ENCODE measurements around the gene TMEM158.

The TMEM158 gene

DNA sequence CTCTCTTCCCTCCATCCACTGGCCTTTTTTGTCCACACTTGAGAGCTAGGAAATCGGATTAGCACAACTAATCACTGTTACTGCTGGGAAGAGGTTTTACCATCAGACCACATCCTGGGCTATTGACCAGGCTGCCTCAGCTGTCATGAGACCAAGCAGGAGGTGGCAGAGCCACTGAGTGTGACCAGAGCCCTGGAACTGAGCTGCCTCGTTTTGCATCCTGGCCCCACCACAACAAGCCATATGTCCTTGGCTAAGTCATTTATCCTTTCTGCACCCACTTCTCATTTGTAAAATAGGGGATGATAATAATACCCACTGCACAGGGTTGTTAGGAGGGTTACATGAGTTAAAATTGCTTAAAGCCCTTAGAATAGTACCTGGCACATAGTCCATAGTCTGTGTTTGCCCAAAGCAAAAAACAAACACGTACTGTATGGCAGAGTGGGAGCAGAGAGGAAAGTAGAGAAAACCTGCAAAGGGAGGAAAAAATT is 34.1 kb downstream of the TMEM158 start:
- Histone ChIP-seq H3K4me1 (ENCODE audit: control insufficient read depth, insufficient read depth, low read length) (no peaks in the 10 kb centered on the region), H3K27me3 (ENCODE audit: control insufficient read depth, insufficient read depth, low read length) (no peaks in the 10 kb centered on the region), H3K36me3 (ENCODE audit: control insufficient read depth, insufficient read depth, low read length) (no peaks in the 10 kb centered on the region), H3K9me3 (ENCODE audit: control insufficient read depth, insufficient read depth, low read length) (no peaks in the 10 kb centered on the region), H3K4me3 (ENCODE audit: low read depth, low read length) (no peak overlapping the region), H3K9ac (ENCODE audit: low read depth, low read length) (no peak overlapping the region)

DNA sequence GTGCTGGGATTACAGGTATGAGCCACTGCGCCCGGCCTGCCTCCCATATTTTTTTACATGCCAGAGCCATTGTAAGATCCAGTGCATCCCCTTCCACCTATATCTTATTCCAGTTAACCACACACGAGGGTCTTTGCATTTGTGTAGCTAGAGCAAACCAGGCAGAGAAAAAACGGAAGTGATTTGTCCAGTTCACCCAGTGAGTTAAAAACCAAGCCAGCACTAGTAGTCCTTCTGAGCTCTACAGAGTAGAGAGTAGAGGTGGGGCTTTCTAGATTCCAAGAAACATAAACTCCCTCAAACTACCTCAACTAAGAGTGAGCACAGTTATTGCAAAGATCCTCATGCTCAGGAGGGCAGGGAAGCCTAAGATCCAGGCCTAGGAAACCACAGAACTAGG is 34.7 kb downstream of the TMEM158 start:
- H3K4me3 ChIP-seq (ENCODE audit: low read depth, low read length) = no peak overlapping the region
- H3K27me3 ChIP-seq (ENCODE audit: control insufficient read depth, insufficient read depth, low read length) = no peaks in the 10 kb centered on the region
- H3K4me1 ChIP-seq (ENCODE audit: control insufficient read depth, insufficient read depth, low read length) = no peaks in the 10 kb centered on the region
- no peaks in the 10 kb centered on the region for H3K36me3 ChIP-seq (ENCODE audit: control insufficient read depth, insufficient read depth, low read length)
- no peaks in the 10 kb centered on the region for H3K9me3 ChIP-seq (ENCODE audit: control insufficient read depth, insufficient read depth, low read length)
- H3K9ac ChIP-seq (ENCODE audit: low read depth, low read length) = no peak overlapping the region

DNA sequence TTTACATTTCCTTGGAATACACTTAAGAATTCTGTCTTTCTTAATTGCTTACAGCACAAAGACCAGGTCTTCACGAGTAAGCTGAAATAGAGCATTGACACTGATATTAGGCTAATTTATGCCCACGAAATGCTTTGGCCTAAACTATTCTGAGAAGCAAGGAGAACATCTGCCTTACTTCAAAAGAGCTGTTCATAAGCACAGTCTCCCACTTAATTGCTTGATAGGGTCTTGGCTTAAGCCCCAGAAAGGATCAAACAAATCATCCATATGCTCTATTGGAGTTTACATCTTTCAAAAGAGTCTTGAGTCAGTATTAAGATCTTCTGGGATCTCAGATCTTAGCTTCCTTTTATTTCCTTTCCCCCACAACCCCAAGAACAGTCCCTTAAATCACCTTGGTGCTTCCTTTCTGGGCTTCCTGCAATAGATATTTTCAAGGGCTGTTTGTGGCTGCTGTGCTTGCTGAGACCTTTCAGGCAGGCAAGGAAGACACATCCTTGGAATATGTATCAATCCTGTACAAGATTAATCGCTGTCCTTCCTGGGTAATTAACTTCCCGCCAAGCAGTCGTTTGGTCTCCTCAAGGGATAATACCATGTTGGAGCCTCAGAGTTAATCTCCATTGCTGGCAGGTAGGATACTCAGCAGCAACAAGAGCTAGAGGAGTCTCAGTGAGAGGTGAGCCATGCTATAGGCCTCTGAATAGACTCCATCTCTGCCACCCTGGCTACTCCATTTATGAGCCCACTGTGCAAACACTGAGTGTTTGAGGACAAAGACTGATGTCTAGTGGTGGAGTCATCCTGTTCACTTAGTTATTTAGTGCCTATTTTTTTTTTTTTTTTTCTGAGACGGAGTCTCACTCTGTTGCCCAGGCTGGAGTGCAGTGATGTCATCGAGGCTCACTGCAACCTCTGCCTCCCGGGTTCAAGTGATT is 37.1 kb downstream of the TMEM158 start:
- H3K4me3 ChIP-seq (ENCODE audit: low read depth, low read length) = no peak overlapping the region
- H3K9ac ChIP-seq (ENCODE audit: low read depth, low read length) = no peak overlapping the region
- no peaks in the 10 kb centered on the region for H3K27me3 ChIP-seq (ENCODE audit: control insufficient read depth, insufficient read depth, low read length)
- no peaks in the 10 kb centered on the region for H3K36me3 ChIP-seq (ENCODE audit: control insufficient read depth, insufficient read depth, low read length)
- no peaks in the 10 kb centered on the region for H3K9me3 ChIP-seq (ENCODE audit: control insufficient read depth, insufficient read depth, low read length)
- H3K4me1 ChIP-seq (ENCODE audit: control insufficient read depth, insufficient read depth, low read length) = no peaks in the 10 kb centered on the region

DNA sequence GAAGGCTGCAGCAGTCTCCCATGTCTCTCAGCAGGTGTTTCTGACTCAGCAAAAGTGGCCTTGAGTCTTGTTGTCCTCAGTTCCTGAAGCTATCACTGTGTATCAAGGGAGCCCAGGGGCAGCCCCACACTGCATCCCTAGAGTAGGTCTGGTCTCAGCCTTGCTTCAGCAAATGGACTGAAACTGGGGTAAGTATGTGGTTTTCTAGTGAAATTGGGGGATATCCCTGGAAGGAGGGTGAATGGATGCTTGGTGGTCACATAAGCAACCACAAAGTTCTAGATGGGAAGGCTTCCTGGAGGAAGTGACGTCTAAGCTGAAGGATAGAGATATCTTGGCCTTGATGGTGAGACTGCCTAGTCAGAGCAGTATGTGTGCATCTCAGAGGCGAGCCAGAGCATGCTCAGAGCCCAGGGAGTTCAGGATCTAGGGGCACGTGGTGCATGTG is 38.4 kb downstream of the TMEM158 start:
- Histone ChIP-seq H3K4me3 (ENCODE audit: low read depth, low read length) (no peak overlapping the region), H3K36me3 (ENCODE audit: control insufficient read depth, insufficient read depth, low read length) (no peaks in the 10 kb centered on the region), H3K9ac (ENCODE audit: low read depth, low read length) (no peak overlapping the region), H3K4me1 (ENCODE audit: control insufficient read depth, insufficient read depth, low read length) (peaks cover 8% of the 10 kb centered on the region), H3K9me3 (ENCODE audit: control insufficient read depth, insufficient read depth, low read length) (no peaks in the 10 kb centered on the region), H3K27me3 (ENCODE audit: control insufficient read depth, insufficient read depth, low read length) (no peaks in the 10 kb centered on the region)

DNA sequence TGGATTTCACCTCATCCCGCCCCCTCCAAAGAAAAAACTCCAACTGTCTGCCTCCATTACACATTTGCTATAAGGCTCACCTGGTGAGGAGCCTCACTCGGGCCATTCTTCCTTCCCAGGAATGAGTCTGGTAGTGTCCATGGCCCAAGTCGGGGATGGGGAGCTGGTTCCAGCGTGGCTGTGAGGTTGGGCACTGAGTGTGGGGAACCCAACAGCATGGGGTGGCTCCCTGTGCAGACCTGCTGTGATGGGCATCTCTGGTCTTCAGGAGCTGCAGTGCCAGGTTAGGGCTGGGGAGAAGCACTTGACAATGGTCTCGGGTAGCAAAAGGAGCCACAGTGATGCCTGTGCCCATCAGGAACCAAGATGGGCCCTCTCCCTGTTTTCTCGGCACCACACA is 39.2 kb downstream of the TMEM158 start:
- no peaks in the 10 kb centered on the region for H3K9me3 ChIP-seq (ENCODE audit: control insufficient read depth, insufficient read depth, low read length)
- no peak overlapping the region for H3K4me3 ChIP-seq (ENCODE audit: low read depth, low read length)
- no peak overlapping the region for H3K9ac ChIP-seq (ENCODE audit: low read depth, low read length)
- no peaks in the 10 kb centered on the region for H3K27me3 ChIP-seq (ENCODE audit: control insufficient read depth, insufficient read depth, low read length)
- peaks cover 8% of the 10 kb centered on the region for H3K4me1 ChIP-seq (ENCODE audit: control insufficient read depth, insufficient read depth, low read length)
- H3K36me3 ChIP-seq (ENCODE audit: control insufficient read depth, insufficient read depth, low read length) = no peaks in the 10 kb centered on the region

DNA sequence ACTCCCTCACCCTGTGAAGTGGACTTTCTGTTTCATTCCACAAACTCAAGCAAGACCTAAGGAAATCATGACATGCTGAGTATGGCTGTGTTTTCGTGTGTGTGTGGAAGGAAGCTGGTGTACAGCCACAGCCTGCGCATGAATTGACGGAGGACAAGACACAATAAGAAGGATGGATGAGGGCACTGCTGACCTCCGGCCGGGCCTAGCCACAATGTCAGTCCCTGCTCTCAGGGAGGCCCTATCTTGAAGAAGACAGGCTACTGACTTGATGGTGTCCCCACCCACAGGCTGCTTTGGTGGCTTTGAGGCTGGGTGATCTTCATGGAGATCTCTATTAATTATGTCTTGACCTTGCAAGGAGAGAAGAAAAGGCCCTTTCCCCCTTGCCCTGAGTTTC is 40.6 kb downstream of the TMEM158 start:
- Histone ChIP-seq H3K36me3 (ENCODE audit: control insufficient read depth, insufficient read depth, low read length) (no peaks in the 10 kb centered on the region), H3K4me3 (ENCODE audit: low read depth, low read length) (no peak overlapping the region), H3K9ac (ENCODE audit: low read depth, low read length) (no peak overlapping the region), H3K27me3 (ENCODE audit: control insufficient read depth, insufficient read depth, low read length) (no peaks in the 10 kb centered on the region), H3K4me1 (ENCODE audit: control insufficient read depth, insufficient read depth, low read length) (peaks cover 8% of the 10 kb centered on the region), H3K9me3 (ENCODE audit: control insufficient read depth, insufficient read depth, low read length) (no peaks in the 10 kb centered on the region)

DNA sequence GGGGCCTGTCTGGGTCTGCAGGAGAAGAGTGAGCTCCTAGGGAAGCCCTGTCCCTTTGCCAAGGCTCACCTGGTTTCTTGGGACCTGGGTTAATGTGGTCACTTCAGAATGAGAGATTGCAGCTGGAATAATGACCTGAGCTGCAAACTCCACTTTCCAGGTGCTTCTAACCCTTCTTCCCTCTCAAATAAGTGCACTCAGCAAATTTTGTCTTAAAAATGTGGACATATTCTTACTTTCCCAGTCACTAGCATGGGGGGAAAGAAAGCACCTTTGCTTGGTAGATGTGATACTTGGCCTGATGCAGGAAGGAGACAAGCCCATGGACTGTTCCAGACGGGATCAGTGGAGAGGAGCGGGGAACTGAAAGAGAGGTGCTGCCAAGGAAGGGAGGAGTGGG is 41.0 kb downstream of the TMEM158 start:
- Histone ChIP-seq H3K9ac (ENCODE audit: low read depth, low read length) (no peak overlapping the region), H3K9me3 (ENCODE audit: control insufficient read depth, insufficient read depth, low read length) (no peaks in the 10 kb centered on the region), H3K27me3 (ENCODE audit: control insufficient read depth, insufficient read depth, low read length) (no peaks in the 10 kb centered on the region), H3K36me3 (ENCODE audit: control insufficient read depth, insufficient read depth, low read length) (no peaks in the 10 kb centered on the region), H3K4me3 (ENCODE audit: low read depth, low read length) (no peak overlapping the region), H3K4me1 (ENCODE audit: control insufficient read depth, insufficient read depth, low read length) (peaks cover 8% of the 10 kb centered on the region)

DNA sequence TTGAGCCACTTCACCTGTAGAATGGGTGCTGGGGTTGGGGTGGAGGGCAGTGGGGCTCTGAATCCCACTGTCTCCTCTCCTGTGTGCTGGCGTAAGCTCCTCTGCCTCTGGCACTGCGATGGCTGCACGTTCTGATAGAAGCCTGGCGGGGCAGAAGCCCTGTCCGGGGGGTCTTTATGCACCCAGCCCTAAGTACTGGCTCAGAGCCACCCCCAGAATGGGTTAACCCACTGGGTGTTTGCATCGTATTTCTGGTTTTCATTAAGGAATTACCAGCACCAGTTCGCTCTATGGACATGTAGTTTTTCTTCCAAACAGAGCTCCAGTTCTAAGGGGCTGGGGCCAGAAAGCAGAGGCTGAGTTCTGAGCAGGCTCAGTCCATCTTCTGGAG is 42.2 kb downstream of the TMEM158 start:
- Histone ChIP-seq H3K4me1 (ENCODE audit: control insufficient read depth, insufficient read depth, low read length) (peaks cover 8% of the 10 kb centered on the region), H3K4me3 (ENCODE audit: low read depth, low read length) (no peak overlapping the region), H3K9ac (ENCODE audit: low read depth, low read length) (no peak overlapping the region), H3K9me3 (ENCODE audit: control insufficient read depth, insufficient read depth, low read length) (no peaks in the 10 kb centered on the region), H3K36me3 (ENCODE audit: control insufficient read depth, insufficient read depth, low read length) (no peaks in the 10 kb centered on the region), H3K27me3 (ENCODE audit: control insufficient read depth, insufficient read depth, low read length) (no peaks in the 10 kb centered on the region)

DNA sequence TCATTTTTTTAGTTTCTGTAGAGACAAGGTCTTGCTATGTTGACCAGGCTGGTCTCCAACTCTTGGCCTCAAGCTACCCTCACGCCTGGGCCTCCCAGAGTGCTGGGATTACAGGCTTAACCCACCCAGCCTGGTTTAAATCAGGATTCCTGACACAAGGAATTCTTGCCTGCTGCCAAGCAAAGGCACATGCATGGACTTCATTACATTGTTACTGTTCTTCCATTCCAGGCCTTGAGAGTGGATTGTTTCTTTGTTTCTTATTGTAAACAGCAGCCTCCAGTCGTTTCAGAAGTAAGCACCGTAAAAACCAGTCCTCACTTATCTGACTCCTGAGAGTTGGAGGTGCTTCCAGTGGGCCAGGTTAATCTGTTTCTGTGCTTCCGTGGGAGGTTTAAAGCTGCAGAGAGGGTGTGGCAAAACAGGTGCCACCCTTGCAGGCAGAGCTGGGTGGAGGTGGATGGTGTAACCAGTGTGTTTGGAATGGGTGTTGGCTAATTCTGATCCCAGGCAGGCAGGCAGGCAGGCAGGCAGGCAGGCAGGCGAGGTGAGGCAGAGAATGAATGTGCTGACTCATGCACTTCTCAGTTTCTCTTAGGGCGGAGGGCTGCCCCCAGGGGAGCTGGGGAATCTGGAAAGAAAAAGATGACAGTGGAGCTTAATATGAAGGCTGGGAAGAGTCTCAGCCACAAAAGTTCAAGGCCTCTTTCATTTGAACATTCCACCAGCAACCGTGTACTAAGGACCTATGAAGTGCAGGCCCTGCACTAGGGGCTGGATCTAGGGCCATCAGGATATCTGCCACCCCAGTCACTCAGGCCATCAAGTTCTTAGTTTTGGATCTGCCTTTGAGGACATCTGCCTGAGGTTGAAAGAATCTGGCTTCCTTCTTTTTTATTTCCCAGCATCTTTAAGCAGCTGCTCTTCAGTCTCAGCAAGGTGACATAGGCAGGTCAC is 42.9 kb downstream of the TMEM158 start:
- no peaks in the 10 kb centered on the region for H3K9me3 ChIP-seq (ENCODE audit: control insufficient read depth, insufficient read depth, low read length)
- no peak overlapping the region for H3K9ac ChIP-seq (ENCODE audit: low read depth, low read length)
- no peaks in the 10 kb centered on the region for H3K27me3 ChIP-seq (ENCODE audit: control insufficient read depth, insufficient read depth, low read length)
- no peak overlapping the region for H3K4me3 ChIP-seq (ENCODE audit: low read depth, low read length)
- no peaks in the 10 kb centered on the region for H3K36me3 ChIP-seq (ENCODE audit: control insufficient read depth, insufficient read depth, low read length)
- H3K4me1 ChIP-seq (ENCODE audit: control insufficient read depth, insufficient read depth, low read length) = peaks cover 8% of the 10 kb centered on the region

DNA sequence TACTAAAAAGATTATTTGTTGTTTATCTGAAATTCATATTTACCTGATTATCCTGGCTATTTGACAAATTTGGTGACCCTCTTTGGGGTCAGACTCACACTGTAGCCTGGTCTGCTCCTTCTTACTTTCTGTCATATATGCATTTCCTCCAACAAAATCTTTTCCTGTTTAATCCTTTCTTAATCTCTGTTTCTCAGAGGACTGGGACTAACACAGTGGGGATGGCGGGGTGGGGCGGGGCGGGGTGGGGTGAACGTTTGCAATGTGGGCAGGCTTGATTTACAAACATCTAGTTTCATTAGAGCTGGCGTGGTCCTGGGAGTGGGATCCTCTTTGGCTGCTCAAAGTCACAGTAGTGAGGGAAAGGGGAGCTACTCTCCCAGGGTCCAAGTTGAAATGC is 44.6 kb downstream of the TMEM158 start:
- Histone ChIP-seq H3K36me3 (ENCODE audit: control insufficient read depth, insufficient read depth, low read length) (no peaks in the 10 kb centered on the region), H3K4me3 (ENCODE audit: low read depth, low read length) (no peak overlapping the region), H3K27me3 (ENCODE audit: control insufficient read depth, insufficient read depth, low read length) (no peaks in the 10 kb centered on the region), H3K9me3 (ENCODE audit: control insufficient read depth, insufficient read depth, low read length) (no peaks in the 10 kb centered on the region), H3K9ac (ENCODE audit: low read depth, low read length) (no peak overlapping the region), H3K4me1 (ENCODE audit: control insufficient read depth, insufficient read depth, low read length) (peaks cover 8% of the 10 kb centered on the region)

DNA sequence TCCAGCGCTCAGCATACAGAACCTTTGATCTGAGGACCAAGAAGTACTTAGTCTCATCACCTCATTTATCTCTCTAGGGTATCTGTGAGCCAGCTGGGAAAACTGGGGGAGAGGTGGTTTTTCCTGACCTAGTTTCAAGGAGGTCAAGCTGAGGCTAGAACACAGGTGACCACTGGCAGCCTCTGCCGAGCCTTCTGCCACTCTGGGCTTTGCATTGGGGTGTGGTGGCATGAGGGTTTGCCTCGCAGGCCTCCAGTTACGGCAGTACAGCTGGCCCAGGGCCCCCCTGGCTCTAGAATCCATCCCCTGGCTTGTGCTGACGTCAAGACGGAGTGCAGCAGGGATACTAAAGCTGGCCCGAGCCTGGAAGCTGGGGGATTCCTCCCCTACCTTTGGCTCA is 45.2 kb downstream of the TMEM158 start:
- Histone ChIP-seq H3K4me1 (ENCODE audit: control insufficient read depth, insufficient read depth, low read length) (peaks cover 8% of the 10 kb centered on the region), H3K36me3 (ENCODE audit: control insufficient read depth, insufficient read depth, low read length) (no peaks in the 10 kb centered on the region), H3K9me3 (ENCODE audit: control insufficient read depth, insufficient read depth, low read length) (no peaks in the 10 kb centered on the region), H3K27me3 (ENCODE audit: control insufficient read depth, insufficient read depth, low read length) (no peaks in the 10 kb centered on the region), H3K9ac (ENCODE audit: low read depth, low read length) (no peak overlapping the region), H3K4me3 (ENCODE audit: low read depth, low read length) (no peak overlapping the region)

Data from iPS-15b (cell line).